Bronchial epithelial cell (primary cell): ENCODE results near the gene ACSL6. TPM values are rescaled to one million over a fixed set of nuclear protein-coding genes. Genes with fewer than 3 reads are reported as not detected.

Experiments
- DNase-seq: peaks from one replicate; pipeline ENCODE4 v3.0.0-alpha.2; 2010; ENCODE audit warnings: low read depth
- FAIRE-seq: peaks from 2 replicates; lab custom pipeline; 2011; peaks lifted over from hg19 to GRCh38; lab: Jason Lieb, UNC
- H3K27me3 ChIP-seq: 2 replicates; pipeline ENCODE4 v1.5.1; 2011; ENCODE audit warnings: low read length; ENCODE audit not compliant: control insufficient read depth, insufficient read depth
- H3K36me3 ChIP-seq: 2 replicates; pipeline ENCODE4 v1.5.1; 2011; ENCODE audit warnings: low read length; ENCODE audit not compliant: control insufficient read depth, insufficient read depth
- H3K4me3 ChIP-seq: 2 replicates; pipeline ENCODE4 v1.5.1; 2011; ENCODE audit warnings: mild to moderate bottlenecking, low read depth, low read length, control low read depth
- CTCF ChIP-seq: IDR thresholded peaks from 2 replicates; pipeline ENCODE4 v1.5.1; 2011; ENCODE audit warnings: mild to moderate bottlenecking, moderate library complexity, low read length, control low read depth, inconsistent platforms; ENCODE audit not compliant: insufficient read depth, severe bottlenecking
- total RNA-seq: library from RNA; depleted of rRNA; stranded (reverse); fragments of >200 nt; gene quantifications from 2 replicates; pipeline ENCODE4 v1.2.1, GENCODE V29; 2014

Gene ACSL6
- total RNA-seq, 1 donor from 2014 or later, result 0.26 TPM

- no peak for TF ChIP-seq CTCF
- FAIRE-seq (no peak), DNase-seq (no peak)
- Histone ChIP-seq H3K36me3 (no peaks in the 10 kb centered on the region), H3K27me3 (no peaks in the 10 kb centered on the region), H3K4me3 (no peak overlapping the region)
These were observed 53.6 kb downstream of the ACSL6 start for GRCh38 chr5:131957721-131958441.

- Histone ChIP-seq H3K27me3 (peaks cover under 1% of the 10 kb centered on the region), H3K36me3 (no peaks in the 10 kb centered on the region), H3K4me3 (no peak overlapping the region)
- no peak for TF ChIP-seq CTCF
- DNase-seq, result no peak
- FAIRE-seq, result no peak
These were observed 57.5 kb downstream of the ACSL6 start for GRCh38 chr5:131953969-131954368.

- Histone ChIP-seq H3K27me3 (peaks cover 2% of the 10 kb centered on the region), H3K4me3 (no peak overlapping the region), H3K36me3 (no peaks in the 10 kb centered on the region)
- no peak for FAIRE-seq
- no peak for TF ChIP-seq CTCF
- DNase-seq, result no peak
These were observed 59.1 kb downstream of the ACSL6 start for GRCh38 chr5:131952301-131952857.

- no peak for DNase-seq
- Histone ChIP-seq H3K27me3 (peaks cover 2% of the 10 kb centered on the region), H3K4me3 (no peak overlapping the region), H3K36me3 (no peaks in the 10 kb centered on the region)
- TF ChIP-seq CTCF, result no peak
- no peak for FAIRE-seq
These were observed 60.8 kb downstream of the ACSL6 start for GRCh38 chr5:131950706-131951105.

- H3K4me3 ChIP-seq, result no peak overlapping the region
- FAIRE-seq (no peak), DNase-seq (peak; percentile 44)
- TF ChIP-seq CTCF, result no peak
- peaks cover 2% of the 10 kb centered on the region for H3K27me3 ChIP-seq
- H3K36me3 ChIP-seq, result no peaks in the 10 kb centered on the region
These were observed 64.0 kb downstream of the ACSL6 start for GRCh38 chr5:131947445-131947844.
